ENCODE data around the gene SEC22A.

SEC22A gene

GRCh38 chr3:123263941-123264340 lies 62.2 kb downstream of the SEC22A start:
- peaks cover 0 to 65% (median 12%) of the 10 kb centered on the region in 11 experiments; a peak in 11 of 22 replicates for H3K36me3 ChIP-seq
- no peak for TF ChIP-seq Cebpa-rat (IDR thresholded peaks at IDR 0.05)
- no peak overlapping the region for H3K27ac ChIP-seq

GRCh38 chr3:123267821-123268220 lies 66.1 kb downstream of the SEC22A start:
- Histone ChIP-seq H3K27me3 (no peaks in the 10 kb centered on the region), H3K36me3 (peaks cover 6 to 65% (median 20%) of the 10 kb centered on the region in 11 experiments; a peak in 16 of 22 replicates), H3K9ac (no peak overlapping the region), H4K20me1 (no peaks in the 10 kb centered on the region), H3K27ac (no peak overlapping the region), H3K4me3 (no peak overlapping the region), H3K9me3 (replicated peaks in 1 of 11) (peaks cover 0 to 10% (median 5%) of the 10 kb centered on the region in 11 experiments; a peak in 5 of 22 replicates), H3K4me2 (no peak overlapping the region), H3K4me1 (no peaks in the 10 kb centered on the region)
- no peak for TF ChIP-seq Cebpa-rat (IDR thresholded peaks at IDR 0.05)

More at GRCh38 chr3:123263941-123264340, 62.2 kb downstream of the SEC22A start:
- no peaks in the 10 kb centered on the region for H4K20me1 ChIP-seq
- H3K27me3 ChIP-seq, result no peaks in the 10 kb centered on the region
- no peak overlapping the region for H3K9ac ChIP-seq
- H3K4me2 ChIP-seq, result no peak overlapping the region
- H3K9me3 ChIP-seq (replicated peaks in 1 of 11), result peaks cover 0 to 10% (median 5%) of the 10 kb centered on the region in 11 experiments; a peak in 5 of 22 replicates
- no peak overlapping the region for H3K4me3 ChIP-seq
- H3K4me1 ChIP-seq, result no peaks in the 10 kb centered on the region; a peak in 1 of 20 replicates

- H3K9me3 ChIP-seq (replicated peaks in 1 of 11), result peaks cover 0 to 9% (median 5%) of the 10 kb centered on the region in 11 experiments; a peak in 5 of 22 replicates
- TF ChIP-seq Cebpa-rat (IDR thresholded peaks at IDR 0.05), result no peak
- H3K36me3 ChIP-seq, result peaks cover 5 to 42% (median 19%) of the 10 kb centered on the region in 11 experiments; a peak in 15 of 22 replicates
- H3K4me1 ChIP-seq, result peaks cover 0 to 9% (median 0%) of the 10 kb centered on the region in 10 experiments; a peak in 5 of 20 replicates
- no peak overlapping the region for H3K4me2 ChIP-seq
- H3K9ac ChIP-seq, result no peak overlapping the region
- no peaks in the 10 kb centered on the region for H4K20me1 ChIP-seq
- H3K27me3 ChIP-seq, result no peaks in the 10 kb centered on the region
- H3K4me3 ChIP-seq, result no peak overlapping the region
- H3K27ac ChIP-seq, result no peak overlapping the region
These were observed 69.1 kb downstream of the SEC22A start for GRCh38 chr3:123270818-123271217.

GRCh38 chr3:123271466-123272159 lies 69.9 kb downstream of the SEC22A start:
- no peaks in the 10 kb centered on the region for H4K20me1 ChIP-seq
- peaks cover 0 to 34% (median 14%) of the 10 kb centered on the region in 11 experiments; a peak in 15 of 22 replicates for H3K36me3 ChIP-seq
- H3K27me3 ChIP-seq, result no peaks in the 10 kb centered on the region
- H3K9ac ChIP-seq, result no peak overlapping the region
- no peak overlapping the region for H3K4me2 ChIP-seq
- H3K4me1 ChIP-seq, result peaks cover 0 to 9% (median 0%) of the 10 kb centered on the region in 10 experiments; a peak in 5 of 20 replicates
- H3K9me3 ChIP-seq (replicated peaks in 1 of 11), result peaks cover 0 to 5% (median 1%) of the 10 kb centered on the region in 11 experiments; a peak in 4 of 22 replicates
- H3K27ac ChIP-seq, result no peak overlapping the region
- H3K4me3 ChIP-seq, result no peak overlapping the region
- no peak for TF ChIP-seq Cebpa-rat (IDR thresholded peaks at IDR 0.05)

GRCh38 chr3:123272547-123272946 lies 70.8 kb downstream of the SEC22A start:
- H3K36me3 ChIP-seq, result peaks cover 0 to 31% (median 8%) of the 10 kb centered on the region in 11 experiments; a peak in 13 of 22 replicates
- no peak for TF ChIP-seq Cebpa-rat (IDR thresholded peaks at IDR 0.05)
- no peak overlapping the region for H3K9ac ChIP-seq
- H3K27ac ChIP-seq, result no peak overlapping the region
- H3K4me2 ChIP-seq, result no peak overlapping the region
- no peaks in the 10 kb centered on the region for H3K9me3 ChIP-seq (replicated peaks in 1 of 11)
- H3K27me3 ChIP-seq, result no peaks in the 10 kb centered on the region
- no peak overlapping the region for H3K4me3 ChIP-seq
- H3K4me1 ChIP-seq, result peaks cover 0 to 9% (median 0%) of the 10 kb centered on the region in 10 experiments; a peak in 5 of 20 replicates
- H4K20me1 ChIP-seq, result no peaks in the 10 kb centered on the region

DNA sequence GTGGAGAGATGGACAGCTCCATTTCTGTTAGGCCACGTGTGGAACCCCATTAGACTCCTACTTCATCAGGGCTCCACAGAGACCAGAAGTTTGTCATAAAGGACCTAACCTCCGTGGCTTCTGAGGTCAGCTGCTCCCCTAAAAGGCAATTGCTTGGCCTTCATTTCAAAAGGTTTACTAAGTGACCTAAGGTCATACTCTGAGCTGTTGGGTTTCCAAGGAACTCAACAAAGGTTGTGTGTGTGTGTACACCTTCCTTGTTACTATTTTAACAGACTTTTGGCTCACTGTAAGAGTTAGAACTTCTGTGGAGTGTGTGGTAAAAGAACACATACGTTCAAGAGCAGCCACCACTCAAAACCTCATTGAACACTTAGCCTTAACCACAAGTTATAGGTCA lies 73.9 kb downstream of the SEC22A start:
- Histone ChIP-seq H3K9me3 (replicated peaks in 1 of 11) (no peaks in the 10 kb centered on the region; a peak in 1 of 22 replicates), H4K20me1 (no peaks in the 10 kb centered on the region), H3K9ac (no peak overlapping the region), H3K4me3 (no peak overlapping the region), H3K4me1 (peaks cover 0 to 9% (median 0%) of the 10 kb centered on the region in 10 experiments; a peak in 5 of 20 replicates), H3K4me2 (no peak overlapping the region), H3K27me3 (no peaks in the 10 kb centered on the region), H3K27ac (no peak overlapping the region), H3K36me3 (peaks cover 0 to 18% (median 6%) of the 10 kb centered on the region in 11 experiments; a peak in 11 of 22 replicates)
- no peak for TF ChIP-seq Cebpa-rat (IDR thresholded peaks at IDR 0.05)

DNA sequence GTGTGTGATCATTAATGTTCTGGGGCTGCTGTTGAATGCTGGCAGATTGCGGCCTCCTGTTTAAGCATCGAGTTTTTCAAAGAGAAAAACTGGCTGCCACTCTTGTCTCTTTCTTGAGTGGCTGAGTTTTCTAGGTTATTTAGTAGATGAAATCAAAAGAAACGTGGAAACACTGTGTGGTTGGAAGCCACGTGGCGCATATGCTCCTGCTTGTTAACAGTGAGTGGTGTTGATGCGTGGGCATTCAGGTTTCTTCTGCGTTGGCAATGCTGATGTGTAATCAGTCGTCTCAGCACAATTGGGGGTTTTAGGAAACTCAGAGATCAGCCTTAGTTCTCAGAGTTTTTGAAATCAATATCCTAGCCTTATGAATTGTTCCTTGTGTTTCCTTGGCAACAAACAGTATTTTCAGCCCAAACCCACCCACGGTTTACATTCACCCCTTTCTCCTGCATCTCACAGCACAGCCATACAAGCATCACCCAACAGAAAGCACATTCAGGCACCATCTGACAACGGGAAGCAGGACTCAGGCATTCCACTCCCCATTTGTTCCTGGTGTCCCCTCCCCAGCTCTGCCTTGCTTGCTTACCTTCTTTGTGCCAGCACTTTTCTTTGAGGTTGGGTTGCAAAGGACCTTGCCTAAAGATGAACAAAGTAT lies 74.7 kb downstream of the SEC22A start:
- Histone ChIP-seq H3K27me3 (no peaks in the 10 kb centered on the region), H3K36me3 (peaks cover 0 to 10% (median 6%) of the 10 kb centered on the region in 11 experiments; a peak in 11 of 22 replicates), H3K9ac (no peak overlapping the region), H3K9me3 (replicated peaks in 1 of 11) (no peaks in the 10 kb centered on the region; a peak in 1 of 22 replicates), H3K4me1 (peaks cover 0 to 9% (median 0%) of the 10 kb centered on the region in 10 experiments; a peak in 5 of 20 replicates), H3K27ac (no peak overlapping the region), H3K4me2 (no peak overlapping the region), H4K20me1 (no peaks in the 10 kb centered on the region), H3K4me3 (no peak overlapping the region)
- TF ChIP-seq Cebpa-rat (IDR thresholded peaks at IDR 0.05), result no peak

DNA sequence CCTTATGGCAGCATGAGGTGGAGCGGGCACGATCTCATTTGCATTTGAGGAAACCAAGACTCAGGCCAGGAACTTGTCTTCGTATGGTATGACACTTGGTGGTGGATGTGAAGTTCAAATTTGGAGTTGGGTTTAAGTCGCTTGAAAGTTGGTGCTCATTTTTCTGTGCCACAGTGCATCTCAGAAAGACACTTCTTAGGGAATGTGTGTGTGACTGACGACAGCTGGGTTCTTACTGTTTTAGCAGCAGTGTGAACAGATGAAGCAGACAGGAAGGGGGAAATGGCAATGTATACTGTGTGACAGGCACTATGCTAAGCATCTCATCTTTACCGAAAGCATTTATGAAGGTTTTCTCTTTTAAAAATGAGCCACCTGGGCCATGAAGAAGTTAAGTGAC lies 75.4 kb downstream of the SEC22A start:
- no peak overlapping the region for H3K27ac ChIP-seq
- 0 out of 22 replicates have a peak, but pooled peaks cover 0 to 3% (median 0%) of the 10 kb centered on the region in 11 experiments for H4K20me1 ChIP-seq
- H3K27me3 ChIP-seq, result no peaks in the 10 kb centered on the region
- H3K36me3 ChIP-seq, result peaks cover 0 to 5% (median 0%) of the 10 kb centered on the region in 11 experiments; a peak in 1 of 22 replicates
- no peak overlapping the region for H3K4me2 ChIP-seq
- H3K9ac ChIP-seq, result no peak overlapping the region
- H3K4me3 ChIP-seq, result no peak overlapping the region
- H3K4me1 ChIP-seq, result peaks cover 0 to 9% (median 0%) of the 10 kb centered on the region in 10 experiments; a peak in 5 of 20 replicates
- no peaks in the 10 kb centered on the region; a peak in 1 of 22 replicates for H3K9me3 ChIP-seq (replicated peaks in 1 of 11)
- no peak for TF ChIP-seq Cebpa-rat (IDR thresholded peaks at IDR 0.05)

DNA sequence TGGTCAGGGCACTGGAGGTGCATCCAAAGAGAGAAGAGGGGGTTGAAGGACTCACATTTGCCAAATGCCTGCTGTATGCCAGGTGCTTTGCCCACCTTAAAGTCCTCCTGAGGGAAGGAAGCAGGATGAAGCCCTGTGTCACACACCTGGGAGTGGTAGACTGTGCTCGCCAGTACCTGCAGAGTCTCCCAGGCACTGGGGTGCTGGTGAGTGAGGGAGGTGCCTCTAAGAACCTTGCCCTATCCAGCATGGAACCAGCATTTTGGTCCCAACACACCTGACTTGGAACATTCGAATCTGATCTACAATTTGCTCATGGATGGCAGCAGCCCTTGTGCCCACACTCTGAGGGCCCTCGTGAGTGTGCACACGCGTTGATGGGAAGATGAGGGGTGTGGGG lies 76.7 kb downstream of the SEC22A start:
- no peak overlapping the region for H3K9ac ChIP-seq
- H3K27me3 ChIP-seq, result no peaks in the 10 kb centered on the region
- no peak overlapping the region for H3K4me3 ChIP-seq

More for the DNA sequence above, 76.7 kb downstream of the SEC22A start:
- Histone ChIP-seq H3K4me2 (no peak overlapping the region), H3K27ac (no peak overlapping the region), H4K20me1 (peaks cover 0 to 15% (median 0%) of the 10 kb centered on the region in 11 experiments; a peak in 1 of 22 replicates), H3K9me3 (replicated peaks in 1 of 11) (no peaks in the 10 kb centered on the region; a peak in 1 of 22 replicates), H3K4me1 (peaks cover 0 to 5% (median 0%) of the 10 kb centered on the region in 10 experiments; a peak in 5 of 20 replicates), H3K36me3 (no peaks in the 10 kb centered on the region)
- no peak for TF ChIP-seq Cebpa-rat (IDR thresholded peaks at IDR 0.05)

Measured in BLaER1 treated with 17β-estradiol and CSF1 and Interleukin-3, amounts not matched to agents 10 nM and 100 nM (cell line).